ENCODE measurements around the gene KLHL4.
"Not testable (repeated sequence)": the region's sequence is repeated elsewhere in the genome, so short reads cannot be mapped to it uniquely, and the experiment has no call there.

GRCh38 chrX:87703469-87703868 is 185.9 kb downstream of the KLHL4 start:
- not testable (repeated sequence) for TF ChIP-seq CTCF (IDR thresholded peaks at IDR 0.05 in 2 of 3, conservative IDR thresholded peaks at IDR 0.05 in 1 of 3; ENCODE audit: borderline replicate concordance in 1 of 3, insufficient read depth in 1 of 3, low read depth in 2 of 3, low read length in 2 of 3); REST (IDR thresholded peaks at IDR 0.05; ENCODE audit: low read depth); POLR2A (IDR thresholded peaks at IDR 0.05; ENCODE audit: borderline replicate concordance, extremely low read depth, insufficient read depth, insufficient read length); ZNF274 (IDR thresholded peaks at IDR 0.05; ENCODE audit: low read depth, low read length); POLR2AphosphoS5 (IDR thresholded peaks at IDR 0.05; ENCODE audit: low read depth, low read length); EZH2phosphoT487 (IDR thresholded peaks at IDR 0.05; ENCODE audit: borderline replicate concordance); SIN3A (IDR thresholded peaks at IDR 0.05; ENCODE audit: low read depth); JUND (IDR thresholded peaks at IDR 0.05); SP1 (IDR thresholded peaks at IDR 0.05; ENCODE audit: low read depth); MAX (IDR thresholded peaks at IDR 0.05); EZH2 (IDR thresholded peaks at IDR 0.05); RAD21 (IDR thresholded peaks at IDR 0.05; ENCODE audit: low read depth); ZBTB33 (IDR thresholded peaks at IDR 0.05; ENCODE audit: extremely low read depth, insufficient replicate concordance, low read length); YY1 (IDR thresholded peaks at IDR 0.05; ENCODE audit: extremely low read depth, insufficient replicate concordance, low read depth, low read length)
